ENCODE data around the gene EHD2. TPM values are rescaled to one million over a fixed set of nuclear protein-coding genes. Genes with fewer than 3 reads are reported as not detected.
"Not testable (repeated sequence)": the region's sequence is repeated elsewhere in the genome, so short reads cannot be mapped to it uniquely, and the experiment has no call there.

Gene EHD2
- total and polyA plus RNA-seq, 3 experiments from 2014 or later = 0.07 TPM; not detected in 2

DNA sequence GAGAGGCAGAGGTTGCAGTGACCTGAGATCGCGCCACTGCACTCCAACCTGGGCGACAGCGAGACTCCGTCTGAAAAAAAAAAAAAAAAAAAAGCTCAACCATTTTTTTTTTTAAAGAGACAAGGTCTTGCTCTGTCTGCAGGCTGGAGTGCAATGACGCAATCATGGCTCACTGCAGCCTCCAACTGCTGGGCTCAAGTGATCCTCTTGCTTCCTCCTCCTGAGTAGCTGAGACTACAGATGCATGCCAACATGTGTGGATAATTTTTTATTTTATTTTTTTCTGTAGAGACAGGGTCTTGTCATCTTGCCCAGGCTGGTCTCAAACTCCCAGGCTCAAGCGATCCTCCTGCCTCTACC, 10.3 kb downstream of the EHD2 start:
- peaks cover 22 to 35% of the 10 kb centered on the region in 2 donors for H3K27me3 Mint-ChIP-seq
- ChIA-PET POLR2A (no interaction called here), CTCF (interaction anchor here (1.4 kb wide), 2 partner anchors 16 to 22 kb away, joined by 5 to 7 read pairs; partner anchors contain the start of gene NOP53)
- H3K27ac ChIP-seq (ENCODE audit: low read depth, low read length) = no peak overlapping the region
- no peak for DNase-seq
- H3K4me3 Mint-ChIP-seq = no peak overlapping the region
- H3K4me1 Mint-ChIP-seq = no peaks in the 10 kb centered on the region
- H3K36me3 Mint-ChIP-seq = peaks cover 0 to 4% (median 0%) of the 10 kb centered on the region in 3 donors
- H3K4me3 ChIP-seq (ENCODE audit: low read length) = no peak overlapping the region
- H3K36me3 ChIP-seq (ENCODE audit: insufficient read depth, low read length) = no peaks in the 10 kb centered on the region
- no peak overlapping the region for H3K27ac Mint-ChIP-seq
- no peaks in the 10 kb centered on the region for H3K9me3 ChIP-seq (ENCODE audit: low read length)
- H3K4me1 ChIP-seq (ENCODE audit: insufficient read depth, low read length) = no peaks in the 10 kb centered on the region
- no peaks in the 10 kb centered on the region for H3K27me3 ChIP-seq (ENCODE audit: insufficient read depth, low read length, poor library complexity, severe bottlenecking)
- H3K9me3 Mint-ChIP-seq = no peaks in the 10 kb centered on the region

GRCh38 chr19:47725759-47726401, 12.7 kb downstream of the EHD2 start:
- H3K4me1 Mint-ChIP-seq = peaks cover 10 to 16% (median 10%) of the 10 kb centered on the region in 3 donors
- Histone ChIP-seq H3K27ac (ENCODE audit: low read depth, low read length) (no peak overlapping the region), H3K36me3 (ENCODE audit: insufficient read depth, low read length) (no peaks in the 10 kb centered on the region), H3K27me3 (ENCODE audit: insufficient read depth, low read length, poor library complexity, severe bottlenecking) (peaks cover 4% of the 10 kb centered on the region), H3K4me3 (ENCODE audit: low read length) (no peak overlapping the region), H3K9me3 (ENCODE audit: low read length) (no peaks in the 10 kb centered on the region), H3K4me1 (ENCODE audit: insufficient read depth, low read length) (peaks cover 11% of the 10 kb centered on the region)
- ChIA-PET CTCF (interaction anchor here (0.7 to 2.4 kb wide), 2 partner anchors 13 to 16 kb away, joined by 3 to 8 read pairs; partner anchors contain the start of gene EHD2), POLR2A (no interaction called here)
- no peaks in the 10 kb centered on the region for H3K36me3 Mint-ChIP-seq
- no peak for DNase-seq
- H3K27ac Mint-ChIP-seq = no peak overlapping the region
- H3K4me3 Mint-ChIP-seq = no peak overlapping the region
- peaks cover 0 to 2% (median 0%) of the 10 kb centered on the region in 5 donors for H3K9me3 Mint-ChIP-seq
- peaks cover 30 to 48% of the 10 kb centered on the region in 2 donors for H3K27me3 Mint-ChIP-seq

DNA sequence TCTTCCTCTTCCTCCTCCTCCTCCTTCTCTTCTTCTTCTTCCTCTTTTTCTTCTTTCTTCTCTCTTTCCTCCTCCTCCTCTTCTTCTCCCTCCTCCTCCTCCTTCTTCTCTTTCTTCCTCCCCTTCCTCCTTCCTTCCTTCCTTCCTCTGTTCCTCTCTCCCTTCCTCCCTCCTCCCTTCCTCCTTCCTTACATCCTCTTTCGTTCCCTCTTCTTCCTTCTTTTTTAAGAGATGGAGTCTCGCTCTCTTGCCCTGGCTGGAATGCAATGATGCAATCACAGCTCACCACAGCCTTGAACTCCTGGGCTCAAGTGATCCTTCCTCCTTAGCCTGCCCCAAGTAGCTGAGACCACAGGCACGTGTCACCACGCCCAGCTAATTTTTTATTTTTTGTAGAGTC, 13.2 kb downstream of the EHD2 start:
- H3K4me1 ChIP-seq (ENCODE audit: insufficient read depth, low read length) = peaks cover 11% of the 10 kb centered on the region
- no peak overlapping the region for H3K4me3 Mint-ChIP-seq
- peaks cover 4% of the 10 kb centered on the region for H3K27me3 ChIP-seq (ENCODE audit: insufficient read depth, low read length, poor library complexity, severe bottlenecking)
- H3K36me3 Mint-ChIP-seq = no peaks in the 10 kb centered on the region
- no peaks in the 10 kb centered on the region for H3K9me3 ChIP-seq (ENCODE audit: low read length)
- H3K36me3 ChIP-seq (ENCODE audit: insufficient read depth, low read length) = no peaks in the 10 kb centered on the region
- no peak overlapping the region for H3K4me3 ChIP-seq (ENCODE audit: low read length)
- no peak overlapping the region for H3K27ac Mint-ChIP-seq
- H3K4me1 Mint-ChIP-seq = peaks cover 10 to 16% (median 10%) of the 10 kb centered on the region in 3 donors
- peaks cover 0 to 2% (median 0%) of the 10 kb centered on the region in 5 donors for H3K9me3 Mint-ChIP-seq
- no peak for DNase-seq
- ChIA-PET CTCF (interaction anchor here (2.4 kb wide), 1 partner anchor 14 kb away, joined by 8 read pairs; the partner anchor contains the start of gene EHD2), POLR2A (no interaction called here)
- peaks cover 34 to 51% of the 10 kb centered on the region in 2 donors for H3K27me3 Mint-ChIP-seq
- no peak overlapping the region for H3K27ac ChIP-seq (ENCODE audit: low read depth, low read length)

DNA sequence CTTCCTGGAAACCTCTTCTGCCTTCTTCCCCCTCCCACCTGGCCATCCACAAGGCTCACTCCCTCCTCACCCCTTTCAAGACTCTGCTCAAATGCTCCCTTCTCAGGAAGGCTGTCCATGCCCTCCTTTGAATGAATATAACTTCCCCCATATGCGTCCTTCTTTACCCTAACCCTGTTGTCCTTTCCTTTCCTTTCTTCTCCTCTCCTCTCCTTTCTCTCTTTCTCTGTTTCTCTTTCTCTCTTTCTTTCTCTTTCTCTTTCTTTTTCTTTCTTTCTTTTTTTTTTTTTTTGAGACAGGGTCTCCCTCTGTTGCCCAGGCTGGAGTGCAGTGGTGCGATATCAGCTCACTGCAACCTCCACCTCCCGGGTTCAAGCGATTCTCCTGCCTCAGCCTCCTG, 15.1 kb downstream of the EHD2 start:
- H3K36me3 ChIP-seq (ENCODE audit: insufficient read depth, low read length); CTCF ChIA-PET; H3K36me3 Mint-ChIP-seq; DNase-seq; H3K9me3 ChIP-seq (ENCODE audit: low read length); H3K27me3 ChIP-seq (ENCODE audit: insufficient read depth, low read length, poor library complexity, severe bottlenecking); H3K4me3 ChIP-seq (ENCODE audit: low read length); H3K4me3 Mint-ChIP-seq; POLR2A ChIA-PET; H3K27ac Mint-ChIP-seq; H3K9me3 Mint-ChIP-seq; H3K27ac ChIP-seq (ENCODE audit: low read depth, low read length): not testable (repeated sequence)
- H3K27me3 Mint-ChIP-seq = peaks cover 39 to 48% of the 10 kb centered on the region in 2 donors
- peaks cover 11% of the 10 kb centered on the region for H3K4me1 ChIP-seq (ENCODE audit: insufficient read depth, low read length)
- H3K4me1 Mint-ChIP-seq = peaks cover 10 to 16% (median 10%) of the 10 kb centered on the region in 3 donors

GRCh38 chr19:47729468-47729798, 16.2 kb downstream of the EHD2 start:
- H3K4me1 Mint-ChIP-seq = peaks cover 10 to 16% (median 10%) of the 10 kb centered on the region in 3 donors
- peaks cover 4% of the 10 kb centered on the region for H3K27me3 ChIP-seq (ENCODE audit: insufficient read depth, low read length, poor library complexity, severe bottlenecking)
- CTCF ChIA-PET = no interaction called here
- no peak overlapping the region for H3K27ac Mint-ChIP-seq
- POLR2A ChIA-PET = no interaction called here
- peak overlapping the region; percentile 24 for H3K27ac ChIP-seq (ENCODE audit: low read depth, low read length)
- no peaks in the 10 kb centered on the region for H3K36me3 Mint-ChIP-seq
- H3K9me3 Mint-ChIP-seq = peaks cover 0 to 2% (median 0%) of the 10 kb centered on the region in 5 donors
- no peak for DNase-seq
- H3K4me3 Mint-ChIP-seq = peak overlapping the region in 5 of 7 donors; percentile 7 to 77 (median 46)
- H3K27me3 Mint-ChIP-seq = peaks cover 40 to 52% of the 10 kb centered on the region in 2 donors
- H3K4me3 ChIP-seq (ENCODE audit: low read length) = no peak overlapping the region
- no peaks in the 10 kb centered on the region for H3K9me3 ChIP-seq (ENCODE audit: low read length)
- H3K4me1 ChIP-seq (ENCODE audit: insufficient read depth, low read length) = peaks cover 11% of the 10 kb centered on the region
- no peaks in the 10 kb centered on the region for H3K36me3 ChIP-seq (ENCODE audit: insufficient read depth, low read length)

- peak overlapping the region in 3 of 7 donors; percentile 26 to 46 (median 34) for H3K4me3 Mint-ChIP-seq
- peak overlapping the region in 1 of 8 donors; percentile 52 for H3K27ac Mint-ChIP-seq
- no peaks in the 10 kb centered on the region for H3K36me3 Mint-ChIP-seq
- no peaks in the 10 kb centered on the region for H3K9me3 ChIP-seq (ENCODE audit: low read length)
- H3K9me3 Mint-ChIP-seq = peaks cover 0 to 2% (median 0%) of the 10 kb centered on the region in 5 donors
- H3K4me1 Mint-ChIP-seq = peaks cover 10 to 16% (median 10%) of the 10 kb centered on the region in 3 donors
- H3K27me3 ChIP-seq (ENCODE audit: insufficient read depth, low read length, poor library complexity, severe bottlenecking) = peaks cover 4% of the 10 kb centered on the region
- ChIA-PET CTCF (no interaction called here), POLR2A (no interaction called here)
- peak overlapping the region; percentile 24 for H3K27ac ChIP-seq (ENCODE audit: low read depth, low read length)
- no peaks in the 10 kb centered on the region for H3K36me3 ChIP-seq (ENCODE audit: insufficient read depth, low read length)
- no peak overlapping the region for H3K4me3 ChIP-seq (ENCODE audit: low read length)
- H3K4me1 ChIP-seq (ENCODE audit: insufficient read depth, low read length) = peaks cover 11% of the 10 kb centered on the region
- no peak for DNase-seq
- peaks cover 38 to 50% of the 10 kb centered on the region in 2 donors for H3K27me3 Mint-ChIP-seq
These were observed 16.7 kb downstream of the EHD2 start for GRCh38 chr19:47729799-47730520.

GRCh38 chr19:47730521-47730889, 17.3 kb downstream of the EHD2 start:
- Histone ChIP-seq H3K27me3 (ENCODE audit: insufficient read depth, low read length, poor library complexity, severe bottlenecking) (peaks cover 4% of the 10 kb centered on the region), H3K4me1 (ENCODE audit: insufficient read depth, low read length) (peaks cover 11% of the 10 kb centered on the region), H3K9me3 (ENCODE audit: low read length) (no peaks in the 10 kb centered on the region), H3K36me3 (ENCODE audit: insufficient read depth, low read length) (no peaks in the 10 kb centered on the region), H3K27ac (ENCODE audit: low read depth, low read length) (no peak overlapping the region), H3K4me3 (ENCODE audit: low read length) (no peak overlapping the region)
- Mint-ChIP-seq H3K27ac (peak overlapping the region in 1 of 8 donors; percentile 52), H3K27me3 (peaks cover 36 to 47% of the 10 kb centered on the region in 2 donors), H3K4me1 (peaks cover 10 to 16% (median 10%) of the 10 kb centered on the region in 3 donors), H3K36me3 (no peaks in the 10 kb centered on the region), H3K9me3 (peaks cover 0 to 2% (median 0%) of the 10 kb centered on the region in 5 donors), H3K4me3 (peak overlapping the region in 2 of 7 donors; percentile 0 to 34)
- ChIA-PET CTCF (no interaction called here), POLR2A (no interaction called here)
- no peak for DNase-seq

- H3K4me3 Mint-ChIP-seq = no peak overlapping the region
These were observed 17.7 kb downstream of the EHD2 start for GRCh38 chr19:47730910-47731309.

More at GRCh38 chr19:47730910-47731309, 17.7 kb downstream of the EHD2 start:
- Histone ChIP-seq H3K27ac (ENCODE audit: low read depth, low read length) (no peak overlapping the region), H3K4me3 (ENCODE audit: low read length) (no peak overlapping the region), H3K27me3 (ENCODE audit: insufficient read depth, low read length, poor library complexity, severe bottlenecking) (peaks cover 4% of the 10 kb centered on the region), H3K4me1 (ENCODE audit: insufficient read depth, low read length) (peaks cover 11% of the 10 kb centered on the region), H3K9me3 (ENCODE audit: low read length) (no peaks in the 10 kb centered on the region), H3K36me3 (ENCODE audit: insufficient read depth, low read length) (no peaks in the 10 kb centered on the region)
- POLR2A ChIA-PET = no interaction called here
- no peak for DNase-seq
- peaks cover 0 to 2% (median 0%) of the 10 kb centered on the region in 5 donors for H3K9me3 Mint-ChIP-seq
- no peaks in the 10 kb centered on the region for H3K36me3 Mint-ChIP-seq
- H3K4me1 Mint-ChIP-seq = peaks cover 10 to 16% (median 10%) of the 10 kb centered on the region in 3 donors
- H3K27me3 Mint-ChIP-seq = peaks cover 36 to 47% of the 10 kb centered on the region in 2 donors
- H3K27ac Mint-ChIP-seq = no peak overlapping the region
- CTCF ChIA-PET = no interaction called here

Data from CD8-positive, alpha-beta memory T cell (primary cell).